ENCODE results near the gene CELF2.

Gene CELF2

DNA sequence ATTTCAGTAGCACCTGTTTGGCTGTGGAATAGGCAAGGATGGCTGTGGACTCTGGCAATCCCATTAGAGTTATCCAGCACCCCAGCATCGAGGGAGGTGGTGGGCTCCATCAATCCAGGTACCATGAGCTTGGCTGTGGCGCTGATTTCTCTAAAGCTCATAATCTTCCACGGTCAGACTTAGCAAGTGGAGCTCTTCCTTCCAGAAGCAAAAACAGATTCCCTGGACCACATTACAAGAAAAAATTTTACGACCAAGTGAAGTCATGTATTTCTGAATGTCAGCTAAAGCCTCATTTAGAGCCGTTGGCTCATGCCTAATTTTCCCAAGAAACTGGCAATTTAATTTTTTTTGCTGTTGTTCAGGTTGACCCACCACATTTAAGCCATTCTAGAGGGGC lies 135.1 kb downstream of the CELF2 start:
- Histone ChIP-seq H3K79me2 (no peaks in the 10 kb centered on the region), H3K4me1 (no peaks in the 10 kb centered on the region), H2AFZ (no peak overlapping the region), H3K9me3 (ENCODE audit: control insufficient read depth, low read length) (no peaks in the 10 kb centered on the region), H3K27me3 (ENCODE audit: control insufficient read depth, insufficient read depth, low read length) (no peaks in the 10 kb centered on the region), H3K27ac (no peak overlapping the region), H3K4me2 (ENCODE audit: low read length) (no peak overlapping the region), H3K36me3 (ENCODE audit: control insufficient read depth, insufficient read depth, low read length) (no peaks in the 10 kb centered on the region), H3K4me3 (ENCODE audit: low read depth, low read length) (no peak overlapping the region), H3K9ac (no peak overlapping the region)
- TF ChIP-seq, protein P1, sequence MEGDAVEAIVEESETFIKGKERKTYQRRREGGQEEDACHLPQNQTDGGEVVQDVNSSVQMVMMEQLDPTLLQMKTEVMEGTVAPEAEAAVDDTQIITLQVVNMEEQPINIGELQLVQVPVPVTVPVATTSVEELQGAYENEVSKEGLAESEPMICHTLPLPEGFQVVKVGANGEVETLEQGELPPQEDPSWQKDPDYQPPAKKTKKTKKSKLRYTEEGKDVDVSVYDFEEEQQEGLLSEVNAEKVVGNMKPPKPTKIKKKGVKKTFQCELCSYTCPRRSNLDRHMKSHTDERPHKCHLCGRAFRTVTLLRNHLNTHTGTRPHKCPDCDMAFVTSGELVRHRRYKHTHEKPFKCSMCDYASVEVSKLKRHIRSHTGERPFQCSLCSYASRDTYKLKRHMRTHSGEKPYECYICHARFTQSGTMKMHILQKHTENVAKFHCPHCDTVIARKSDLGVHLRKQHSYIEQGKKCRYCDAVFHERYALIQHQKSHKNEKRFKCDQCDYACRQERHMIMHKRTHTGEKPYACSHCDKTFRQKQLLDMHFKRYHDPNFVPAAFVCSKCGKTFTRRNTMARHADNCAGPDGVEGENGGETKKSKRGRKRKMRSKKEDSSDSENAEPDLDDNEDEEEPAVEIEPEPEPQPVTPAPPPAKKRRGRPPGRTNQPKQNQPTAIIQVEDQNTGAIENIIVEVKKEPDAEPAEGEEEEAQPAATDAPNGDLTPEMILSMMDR (IDR thresholded peaks at IDR 0.05), result no peak

DNA sequence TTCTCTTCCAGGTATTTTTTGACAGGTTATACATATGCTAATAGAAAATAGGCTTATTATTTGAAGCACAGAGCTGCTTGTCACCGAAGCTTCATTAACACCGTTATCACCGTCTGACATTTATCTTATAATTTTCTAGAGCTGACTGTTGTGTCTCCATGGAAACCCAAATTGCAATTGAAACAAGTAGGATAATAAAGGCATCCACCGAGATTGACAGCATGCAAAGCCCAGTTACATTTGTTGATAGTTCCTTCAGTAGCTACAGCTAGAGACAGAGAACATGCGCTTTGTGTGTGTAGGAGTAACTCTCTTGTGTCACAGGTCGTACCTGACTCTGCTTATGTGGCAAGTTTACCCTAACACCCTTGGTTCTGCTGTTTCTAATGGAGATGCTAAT lies 135.6 kb downstream of the CELF2 start:
- Histone ChIP-seq H3K27ac (no peak overlapping the region), H3K27me3 (ENCODE audit: control insufficient read depth, insufficient read depth, low read length) (no peaks in the 10 kb centered on the region), H3K9me3 (ENCODE audit: control insufficient read depth, low read length) (no peaks in the 10 kb centered on the region), H3K4me1 (no peaks in the 10 kb centered on the region), H3K4me3 (ENCODE audit: low read depth, low read length) (no peak overlapping the region), H2AFZ (no peak overlapping the region), H3K4me2 (ENCODE audit: low read length) (no peak overlapping the region), H3K79me2 (no peaks in the 10 kb centered on the region), H3K9ac (no peak overlapping the region), H3K36me3 (ENCODE audit: control insufficient read depth, insufficient read depth, low read length) (no peaks in the 10 kb centered on the region)
- TF ChIP-seq, protein P1 (IDR thresholded peaks at IDR 0.05), result no peak

DNA sequence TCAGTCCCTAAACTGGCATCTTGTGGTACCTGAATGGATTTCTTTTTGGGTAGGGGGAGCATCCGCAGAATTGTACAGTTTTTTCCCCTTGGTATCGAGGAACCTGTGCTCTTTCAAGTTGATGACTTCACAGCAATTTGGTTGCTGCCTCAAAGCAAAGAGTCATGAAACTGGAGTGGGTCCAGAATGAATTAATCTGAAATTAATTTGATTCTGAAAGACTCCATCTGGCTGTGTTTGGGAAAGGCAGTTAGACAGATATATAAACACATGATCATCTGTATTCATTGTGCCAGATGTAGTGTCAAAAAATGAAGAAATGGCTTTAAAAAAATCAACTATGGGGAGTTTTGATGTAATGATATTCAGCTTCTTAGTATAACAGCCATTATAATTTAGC lies 136.1 kb downstream of the CELF2 start:
- Histone ChIP-seq H3K4me2 (ENCODE audit: low read length) (no peak overlapping the region), H3K4me3 (ENCODE audit: low read depth, low read length) (no peak overlapping the region), H3K36me3 (ENCODE audit: control insufficient read depth, insufficient read depth, low read length) (no peaks in the 10 kb centered on the region), H3K27me3 (ENCODE audit: control insufficient read depth, insufficient read depth, low read length) (no peaks in the 10 kb centered on the region), H3K79me2 (no peaks in the 10 kb centered on the region), H3K27ac (no peak overlapping the region), H3K4me1 (no peaks in the 10 kb centered on the region), H3K9me3 (ENCODE audit: control insufficient read depth, low read length) (no peaks in the 10 kb centered on the region), H2AFZ (no peak overlapping the region), H3K9ac (no peak overlapping the region)
- TF ChIP-seq, protein P1 (IDR thresholded peaks at IDR 0.05), result no peak

DNA sequence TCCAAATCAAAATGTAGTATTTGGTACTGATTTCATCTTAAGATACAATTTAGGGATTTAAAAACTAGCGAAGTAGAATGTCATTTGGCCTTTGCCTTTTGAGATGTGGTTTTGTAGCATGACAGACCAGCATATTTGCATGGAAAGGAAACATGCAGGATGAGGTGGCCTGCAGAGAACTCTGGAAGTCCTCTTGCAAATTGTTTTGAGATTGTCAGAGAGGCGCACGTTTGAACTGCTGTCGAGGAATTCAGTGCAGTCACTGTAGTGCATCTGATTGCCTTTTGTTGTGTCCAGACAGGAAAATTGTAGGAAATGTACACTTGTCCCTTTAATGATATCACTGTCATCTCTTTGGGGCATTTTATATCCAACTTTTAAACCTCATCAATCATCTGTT lies 136.7 kb downstream of the CELF2 start:
- no peak overlapping the region for H3K27ac ChIP-seq
- no peaks in the 10 kb centered on the region for H3K27me3 ChIP-seq (ENCODE audit: control insufficient read depth, insufficient read depth, low read length)
- H2AFZ ChIP-seq, result no peak overlapping the region
- no peaks in the 10 kb centered on the region for H3K79me2 ChIP-seq
- no peak overlapping the region for H3K4me3 ChIP-seq (ENCODE audit: low read depth, low read length)
- H3K9ac ChIP-seq, result no peak overlapping the region
- TF ChIP-seq, protein P1 (IDR thresholded peaks at IDR 0.05), result no peak
- H3K36me3 ChIP-seq (ENCODE audit: control insufficient read depth, insufficient read depth, low read length), result no peaks in the 10 kb centered on the region
- no peaks in the 10 kb centered on the region for H3K9me3 ChIP-seq (ENCODE audit: control insufficient read depth, low read length)
- H3K4me1 ChIP-seq, result no peaks in the 10 kb centered on the region
- no peak overlapping the region for H3K4me2 ChIP-seq (ENCODE audit: low read length)

DNA sequence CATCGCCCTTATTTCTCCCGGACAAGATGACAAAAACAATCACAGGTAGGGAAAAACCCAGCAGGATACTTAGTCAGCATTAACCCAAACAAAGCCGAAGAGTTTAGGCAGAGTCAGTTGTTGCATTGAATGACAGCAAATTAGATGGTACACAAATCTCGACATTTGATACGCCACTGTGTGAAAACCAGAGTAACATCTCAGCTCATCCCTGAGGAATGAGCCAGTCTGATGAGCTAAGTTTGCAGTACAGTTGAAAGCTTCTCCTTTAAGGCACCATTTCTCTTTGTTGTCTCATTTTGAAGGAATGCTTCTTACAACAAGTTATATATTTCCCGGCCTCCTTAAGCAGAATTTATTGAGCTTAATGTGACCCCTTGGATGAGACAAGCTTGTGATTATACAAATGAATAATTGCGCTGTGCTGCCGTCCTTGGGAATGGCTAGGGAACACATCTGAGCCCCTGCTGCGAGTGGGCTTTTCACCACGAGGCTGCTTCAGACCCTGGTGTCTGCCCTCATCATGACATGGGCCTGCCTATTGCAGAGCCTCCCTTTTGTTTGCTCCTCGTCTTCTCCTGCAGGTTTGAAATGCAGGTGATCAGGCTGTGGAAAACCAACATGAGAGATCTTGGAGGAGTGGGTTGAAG lies 137.3 kb downstream of the CELF2 start:
- no peak overlapping the region for H3K9ac ChIP-seq
- TF ChIP-seq, protein P1 (IDR thresholded peaks at IDR 0.05), result no peak
- H2AFZ ChIP-seq, result no peak overlapping the region
- H3K4me2 ChIP-seq (ENCODE audit: low read length), result no peak overlapping the region
- H3K79me2 ChIP-seq, result no peaks in the 10 kb centered on the region
- no peaks in the 10 kb centered on the region for H3K36me3 ChIP-seq (ENCODE audit: control insufficient read depth, insufficient read depth, low read length)
- H3K27ac ChIP-seq, result no peak overlapping the region
- no peaks in the 10 kb centered on the region for H3K4me1 ChIP-seq
- no peaks in the 10 kb centered on the region for H3K9me3 ChIP-seq (ENCODE audit: control insufficient read depth, low read length)
- H3K27me3 ChIP-seq (ENCODE audit: control insufficient read depth, insufficient read depth, low read length), result no peaks in the 10 kb centered on the region
- no peak overlapping the region for H3K4me3 ChIP-seq (ENCODE audit: low read depth, low read length)

Measured in parathyroid adenoma (tissue), 2 donors.